ENCODE results near the gene UBASH3B.

- TF ChIP-seq CTCF (IDR thresholded peaks at IDR 0.05) (no peak), ZFX (IDR thresholded peaks at IDR 0.05; ENCODE audit: borderline replicate concordance) (no peak)
These were observed 23.9 kb downstream of the UBASH3B start for GRCh38 chr11:122679466-122679865.
